Fibroblast of mammary gland (primary cell): ENCODE measurements around the gene KIF1C.

ENCODE experiments used
- DNase-seq: peaks from one replicate; pipeline ENCODE4 v3.0.0-alpha.2; 2010; ENCODE audit warnings: low read depth
- H3K4me3 ChIP-seq: 2 replicates; pipeline ENCODE4 v1.5.1; 2011; ENCODE audit warnings: low read depth, mild to moderate bottlenecking, low read length, moderate library complexity; ENCODE audit not compliant: control insufficient read depth
- CTCF ChIP-seq: conservative IDR thresholded peaks from 2 replicates; pipeline ENCODE4 v1.5.1; 2011; ENCODE audit warnings: low read depth, low read length, inconsistent platforms; ENCODE audit not compliant: control insufficient read depth, insufficient read depth

The KIF1C gene

DNA sequence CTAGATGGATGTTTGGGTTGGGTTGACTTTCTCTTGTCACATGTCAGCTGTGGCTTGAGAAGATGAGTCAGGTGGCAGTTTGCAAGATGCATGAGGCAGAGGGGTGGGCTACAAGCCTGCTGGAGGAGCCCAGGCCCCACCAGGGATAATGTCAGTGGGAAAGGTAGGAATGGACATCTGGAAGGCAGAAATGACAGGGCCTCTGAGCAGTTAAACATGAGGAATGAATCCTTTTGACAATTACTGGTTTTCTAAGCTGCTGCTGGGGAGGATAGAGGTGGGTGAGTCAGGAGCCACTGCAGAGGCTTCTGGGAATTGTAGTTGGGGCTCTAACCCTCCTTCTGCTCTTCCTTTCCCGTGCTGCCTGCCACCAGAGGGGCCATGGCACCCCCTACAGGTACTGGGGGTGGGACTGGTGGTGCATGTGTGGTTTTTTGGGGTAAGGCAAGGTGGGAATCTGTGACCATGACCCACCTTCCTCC, 21.8 kb downstream of the KIF1C start:
- DNase-seq, result peak; percentile 29
- TF ChIP-seq CTCF, result no peak
- no peak overlapping the region for H3K4me3 ChIP-seq

- no peak for DNase-seq
- TF ChIP-seq CTCF, result no peak
- H3K4me3 ChIP-seq, result no peak overlapping the region
Measured at GRCh38 chr17:5020502-5021023, 22.8 kb downstream of the KIF1C start.

DNA sequence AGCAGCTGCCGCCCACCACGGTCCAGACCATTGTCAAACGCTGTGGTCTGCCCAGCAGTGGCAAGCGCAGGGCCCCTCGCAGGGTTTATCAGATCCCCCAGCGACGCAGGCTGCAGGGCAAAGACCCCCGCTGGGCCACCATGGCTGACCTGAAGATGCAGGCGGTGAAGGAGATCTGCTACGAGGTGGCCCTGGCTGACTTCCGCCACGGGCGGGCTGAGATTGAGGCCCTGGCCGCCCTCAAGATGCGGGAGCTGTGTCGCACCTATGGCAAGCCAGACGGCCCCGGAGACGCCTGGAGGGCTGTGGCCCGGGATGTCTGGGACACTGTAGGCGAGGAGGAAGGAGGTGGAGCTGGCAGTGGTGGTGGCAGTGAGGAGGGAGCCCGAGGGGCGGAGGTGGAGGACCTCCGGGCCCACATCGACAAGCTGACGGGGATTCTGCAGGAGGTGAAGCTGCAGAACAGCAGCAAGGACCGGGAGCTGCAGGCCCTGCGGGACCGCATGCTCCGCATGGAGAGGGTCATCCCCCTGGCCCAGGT, 24.5 kb downstream of the KIF1C start:
- no peak for TF ChIP-seq CTCF
- no peak for DNase-seq
- H3K4me3 ChIP-seq, result no peak overlapping the region

DNA sequence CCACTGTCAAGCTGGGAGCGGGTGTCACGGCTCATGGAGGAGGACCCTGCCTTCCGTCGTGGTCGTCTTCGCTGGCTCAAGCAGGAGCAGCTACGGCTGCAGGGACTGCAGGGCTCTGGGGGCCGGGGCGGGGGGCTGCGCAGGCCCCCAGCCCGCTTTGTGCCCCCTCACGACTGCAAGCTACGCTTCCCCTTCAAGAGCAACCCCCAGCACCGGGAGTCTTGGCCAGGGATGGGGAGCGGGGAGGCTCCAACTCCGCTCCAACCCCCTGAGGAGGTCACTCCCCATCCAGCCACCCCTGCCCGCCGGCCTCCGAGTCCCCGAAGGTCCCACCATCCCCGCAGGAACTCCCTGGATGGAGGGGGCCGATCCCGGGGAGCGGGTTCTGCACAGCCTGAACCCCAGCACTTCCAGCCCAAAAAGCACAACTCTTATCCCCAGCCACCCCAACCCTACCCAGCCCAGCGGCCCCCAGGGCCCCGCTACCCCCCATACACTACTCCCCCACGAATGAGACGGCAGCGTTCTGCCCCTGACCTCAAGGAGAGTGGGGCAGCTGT, 25.9 kb downstream of the KIF1C start:
- TF ChIP-seq CTCF, result no peak
- DNase-seq, result no peak
- no peak overlapping the region for H3K4me3 ChIP-seq

GRCh38 chr17:5024604-5025003, 26.9 kb downstream of the KIF1C start:
- no peak for TF ChIP-seq CTCF
- H3K4me3 ChIP-seq, result no peak overlapping the region
- DNase-seq, result no peak

GRCh38 chr17:5027299-5027698, 29.5 kb downstream of the KIF1C start:
- no peak for DNase-seq
- no peak for TF ChIP-seq CTCF
- H3K4me3 ChIP-seq, result no peak overlapping the region
